HepG2 (cell line): ENCODE measurements around the gene OR52W1. TPM values are rescaled to one million over a fixed set of nuclear protein-coding genes. Genes with fewer than 3 reads are reported as not detected.

ENCODE experiments used
- ATAC-seq: fragments of 200-7000 bp; cut with Tn5 transposase; 3 replicates; pipeline ENCODE4 v1.9.1; 2020; ENCODE audit warnings: mild to moderate bottlenecking, moderate library complexity
- BruUV-seq: library from RNA; stranded (reverse); fragments of 400-500 nt; replicated peaks from 2 replicates; lab custom pipeline; 2021; lab: Mats Ljungman, UMichigan
- CTCF ChIA-PET: fragments of 300-600 bp; formaldehyde crosslinking; extraction: SDS; loops from one replicate; lab custom pipeline; 2021; ENCODE audit warnings: low total read pairs, inconsistent platforms, low intra/inter-chr PET ratio; lab: Yijun Ruan, JAX
- POLR2A ChIA-PET: fragments of 350-600 bp; sonication (Branson Sonifier 250); formaldehyde crosslinking; loops from one replicate; lab custom pipeline; 2020; ENCODE audit warnings: antibody characterized with exemption, inconsistent platforms; lab: Yijun Ruan, JAX
- DNase-seq: peaks from one replicate; pipeline ENCODE4 v3.0.0-alpha.2; 2015; ENCODE audit warnings: low spot score
- FAIRE-seq: peaks from 3 replicates; lab custom pipeline; 2011; peaks lifted over from hg19 to GRCh38; lab: Jason Lieb, UNC
- H2AFZ ChIP-seq: one replicate; pipeline ENCODE4 v1.6.1; 2011; ENCODE audit warnings: low read length, inconsistent platforms
- H3K27ac ChIP-seq: fragments of 300-600 bp; 3 replicates; pipeline ENCODE4 v1.8.0; 2011; ENCODE audit warnings: mixed run types, mild to moderate bottlenecking, mixed read lengths, low read length, inconsistent platforms; ENCODE audit not compliant: insufficient read depth; ENCODE audit errors: extremely low read length
- H3K27me3 ChIP-seq, 2 experiments: fragments of 200-600 bp in 1 of 2; 2 replicates in 1 of 2; 3 replicates in 1 of 2; pipeline versions ENCODE4 v1.6.0 to v1.8.0; 2011; ENCODE audit warnings: low read length in 2 of 2, mild to moderate bottlenecking in 2 of 2, moderate library complexity in 2 of 2, inconsistent platforms in 1 of 2; ENCODE audit not compliant: insufficient read depth in 2 of 2, control insufficient read depth in 1 of 2
- H3K36me3 ChIP-seq, 2 experiments: fragments of 200-600 bp in 1 of 2; replicated peaks in 1 of 2; 2 replicates in 1 of 2; 3 replicates in 1 of 2; pipeline versions ENCODE4 v1.5.1 to v1.8.0; 2011; ENCODE audit warnings: low read length in 2 of 2, inconsistent platforms in 1 of 2; ENCODE audit not compliant: insufficient read depth in 2 of 2, control insufficient read depth in 1 of 2
- H3K4me1 ChIP-seq: 2 replicates; pipeline ENCODE4 v1.5.1; 2012; ENCODE audit warnings: low read length, inconsistent platforms; ENCODE audit not compliant: insufficient read depth
- H3K4me2 ChIP-seq: 2 replicates; pipeline ENCODE4 v1.6.0; 2011; ENCODE audit warnings: low read depth, low read length, inconsistent platforms
- H3K4me3 ChIP-seq, 3 experiments: fragments of 200-600 bp in 1 of 3; sonication (generic), shearing (Covaris generic) in 1 of 3; replicated peaks in 1 of 3; 2 replicates each; pipeline ENCODE4 v1.5.1; 2011 to 2016; ENCODE audit warnings: low read length in 3 of 3, inconsistent platforms in 2 of 3, low read depth in 2 of 3, mild to moderate bottlenecking in 2 of 3, control low read depth in 1 of 3, mixed read lengths in 1 of 3; ENCODE audit not compliant: insufficient read depth in 1 of 3
- H3K79me2 ChIP-seq: one replicate; pipeline ENCODE4 v1.6.1; 2011; ENCODE audit warnings: low read length, inconsistent platforms; ENCODE audit not compliant: insufficient read depth
- H3K9ac ChIP-seq: 2 replicates; pipeline ENCODE4 v1.6.0; 2011; ENCODE audit warnings: mild to moderate bottlenecking, low read depth, low read length, inconsistent platforms; ENCODE audit not compliant: insufficient read depth
- H3K9me3 ChIP-seq: 2 replicates; pipeline ENCODE4 v1.5.1; 2012; ENCODE audit warnings: mild to moderate bottlenecking, low read length
- H4K20me1 ChIP-seq: 2 replicates; pipeline ENCODE4 v1.6.0; 2011; ENCODE audit warnings: inconsistent platforms, mild to moderate bottlenecking, low read length, moderate library complexity; ENCODE audit not compliant: insufficient read depth
- ARID2 ChIP-seq: sonication (generic); formaldehyde crosslinking; IDR thresholded peaks from 2 replicates; pipeline ENCODE4 v1.8.1; 2022; ENCODE audit warnings: mild to moderate bottlenecking, missing genetic modification reagents, borderline replicate concordance
- ARNTL ChIP-seq: sonication (generic); formaldehyde crosslinking; IDR thresholded peaks from 2 replicates; pipeline ENCODE4 v1.4.0; 2020; ENCODE audit warnings: mild to moderate bottlenecking, missing genetic modification reagents
- GATA4 ChIP-seq: sonication (generic); IDR thresholded peaks from 2 replicates; pipeline ENCODE4 v1.6.1; 2016; ENCODE audit warnings: antibody characterized with exemption, low read depth, borderline replicate concordance
- GATAD1 ChIP-seq: IDR thresholded peaks from 2 replicates; pipeline ENCODE4 v1.6.1; 2016; ENCODE audit warnings: missing genetic modification reagents, missing compliant biosample characterization
- IRX3 ChIP-seq: sonication (generic); formaldehyde crosslinking; IDR thresholded peaks from 2 replicates; pipeline ENCODE4 v1.8.1; 2023; ENCODE audit warnings: mild to moderate bottlenecking, low read depth, missing genetic modification reagents, borderline replicate concordance
- JARID2 ChIP-seq: sonication (generic); formaldehyde crosslinking; IDR thresholded peaks from 2 replicates; pipeline ENCODE4 v1.8.1; 2023; ENCODE audit warnings: missing genetic modification reagents, inconsistent platforms; ENCODE audit not compliant: insufficient replicate concordance
- MAFF ChIP-seq: IDR thresholded peaks from 2 replicates; pipeline ENCODE4 v1.6.1; 2011; ENCODE audit warnings: low read depth, low read length, improper control_type of control experiment
- NFYC ChIP-seq: IDR thresholded peaks from 2 replicates; pipeline ENCODE4 v1.6.1; 2016; ENCODE audit warnings: missing genetic modification reagents, missing compliant biosample characterization
- STAT6 ChIP-seq: sonication (generic); formaldehyde crosslinking; IDR thresholded peaks from 2 replicates; pipeline ENCODE4 v1.4.0; 2020; ENCODE audit warnings: missing genetic modification reagents, mild to moderate bottlenecking, borderline replicate concordance
- TOE1 ChIP-seq: sonication (generic); formaldehyde crosslinking; IDR thresholded peaks from 2 replicates; pipeline ENCODE4 v1.4.0; 2020; ENCODE audit warnings: mild to moderate bottlenecking, missing genetic modification reagents
- ZFAT ChIP-seq: sonication (generic); formaldehyde crosslinking; conservative IDR thresholded peaks from 2 replicates; pipeline ENCODE4 v1.8.1; 2023; ENCODE audit warnings: missing genetic modification reagents, inconsistent platforms
- ZMYM2 ChIP-seq: sonication (generic); formaldehyde crosslinking; IDR thresholded peaks from 2 replicates; pipeline ENCODE4 v1.8.0; 2022; ENCODE audit warnings: mild to moderate bottlenecking, missing genetic modification reagents
- ZNF546 ChIP-seq: sonication (generic); formaldehyde crosslinking; conservative IDR thresholded peaks from 2 replicates; pipeline ENCODE4 v1.8.1; 2023; ENCODE audit warnings: mild to moderate bottlenecking, missing genetic modification reagents
- ZNF569 ChIP-seq: sonication (generic); formaldehyde crosslinking; IDR thresholded peaks from 2 replicates; pipeline ENCODE4 v1.5.0; 2020; ENCODE audit warnings: mild to moderate bottlenecking, missing genetic modification reagents, moderate library complexity, borderline replicate concordance
- WGBS: methylation state at CpG from one replicate; pipeline ENCODE4 v1.1.6; 2017; ENCODE audit warnings: low lambda C conversion rate; 5-methylcytosine and 5-hydroxymethylcytosine counted together
- in situ Hi-C: cut with HindIII; loops from 2 replicates; pipeline ENCODE4 v1.10.0; 2017; ENCODE audit warnings: low pct_unique_long_range_greater_than_20kb; ENCODE audit not compliant: extremely low pct_ligation_motif_present
- intact Hi-C: fragments of 100-400 bp; cut with micrococcal nuclease; formaldehyde crosslinking; loops from one replicate; pipeline ENCODE4 v1.10.0; 2022; ENCODE audit not compliant: unreplicated experiment
- polyA plus RNA-seq, 8 experiments: library from polyadenylated mRNA; depleted of rRNA in 3 of 8; stranded (reverse) in 7 of 8; unstranded in 1 of 8; fragments of >200 nt; fragmentation: Illumina TruSeq in 4 of 8; extraction: Trizol in 4 of 8; gene quantifications; 2 replicates each; pipeline versions ENCODE4 v1.2.1 to v1.2.3, GENCODE V29; 2011 to 2016; ENCODE audit warnings: low read depth in 4 of 8, missing spikeins in 1 of 8, mixed read lengths in 1 of 8; ENCODE audit not compliant: insufficient read depth in 1 of 8
- total RNA-seq, 5 experiments: library from RNA; depleted of rRNA; stranded (reverse); fragments of >200 nt; fragmentation: Illumina TruSeq; extraction: Trizol; gene quantifications; 2 replicates each; pipeline ENCODE4 v1.2.3, GENCODE V29; 2016; ENCODE audit warnings: low read depth in 1 of 5
- TF ChIP-seq, protein P1 (sequence below): sonication (generic); formaldehyde crosslinking; IDR thresholded peaks from 2 replicates; pipeline ENCODE4 v1.8.0; 2022; ENCODE audit warnings: mild to moderate bottlenecking, missing genetic modification reagents, moderate library complexity
- TF ChIP-seq, protein P2 (sequence below): sonication (generic); formaldehyde crosslinking; IDR thresholded peaks from 2 replicates; pipeline ENCODE4 v1.8.1; 2023; ENCODE audit warnings: mild to moderate bottlenecking, missing genetic modification reagents
- TF ChIP-seq, protein P3 (sequence below): sonication (generic); formaldehyde crosslinking; IDR thresholded peaks from 2 replicates; pipeline ENCODE4 v1.8.1; 2023; ENCODE audit warnings: missing genetic modification reagents, inconsistent platforms, borderline replicate concordance

OR52W1 gene
- total and polyA plus RNA-seq, 2 of the 13 experiments (the other 11 are each of a cell fraction or from before 2014, with no cell fraction given), result not detected

DNA sequence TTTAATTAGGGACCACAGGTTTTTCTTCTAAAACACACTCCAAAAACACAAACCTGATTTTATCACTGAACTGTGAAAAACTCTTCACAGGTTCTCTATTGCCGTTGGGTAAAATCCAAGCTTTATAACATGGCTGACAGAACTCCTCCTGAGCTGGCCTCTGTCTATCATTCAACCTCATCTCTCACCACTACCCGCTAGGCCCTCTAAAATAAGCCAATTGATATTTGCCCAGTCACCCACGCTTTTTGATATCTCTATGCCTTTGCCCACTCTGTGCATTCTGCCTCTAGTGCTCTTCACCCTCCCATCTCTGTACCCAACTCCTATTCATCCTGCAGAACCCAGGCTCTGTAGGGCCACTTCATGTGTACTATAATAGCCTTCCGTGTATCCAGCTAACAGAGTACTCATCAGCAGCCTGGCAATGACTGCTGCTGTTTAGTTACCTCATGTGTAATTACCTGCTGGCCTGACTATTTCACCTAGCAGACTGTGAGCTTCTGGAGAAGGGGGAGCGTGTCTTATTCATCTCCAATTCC, 38.8 kb downstream of the OR52W1 start (continued):
- TF ChIP-seq ARNTL (CRISPR knock-in tag), result no peak
- TF ChIP-seq TOE1 (CRISPR knock-in tag), result no peak
- no peak for TF ChIP-seq STAT6 (CRISPR knock-in tag)
- TF ChIP-seq MAFF, result no peak
- TF ChIP-seq IRX3 (CRISPR knock-in tag), result no peak
- TF ChIP-seq GATAD1, result no peak
- TF ChIP-seq JARID2 (CRISPR knock-in tag), result no peak
- no peak for TF ChIP-seq ZNF546 (CRISPR knock-in tag)

GRCh38 chr11:6238902-6239301, 39.9 kb downstream of the OR52W1 start, which contains the start of gene CNGA4:
CNGA4 (plus strand) TSS chr11:6239089; CDS start chr11:6239207, 118 bp downstream.
- Histone ChIP-seq H3K27me3 (peaks cover 2 to 16% of the 10 kb centered on the region in 2 experiments; a peak in 1 of 5 replicates), H3K9me3 (no peaks in the 10 kb centered on the region), H3K36me3 (no peaks in the 10 kb centered on the region), H4K20me1 (no peaks in the 10 kb centered on the region), H3K4me2 (no peak within 1 kb of the TSS), H2AFZ (no peak within 1 kb of the TSS), H3K4me1 (peaks cover under 1% of the 10 kb centered on the region; the same call in 1 of the 2 replicates), H3K79me2 (peaks cover 4% of the 10 kb centered on the region), H3K4me3 (no peak within 1 kb of the TSS), H3K9ac (no peak within 1 kb of the TSS), H3K27ac (no peak within 1 kb of the TSS)
- WGBS, result no CpG with 5 or more reads among the region's 1 CpG
- ChIA-PET POLR2A (no interaction called here), CTCF (no interaction called here)
- DNase-seq, result no peak
- ATAC-seq, result no peak
- in situ Hi-C loops, result no loop called here
- FAIRE-seq, result no peak
- BruUV-seq, result no TSS peak
- intact Hi-C loops, result loop anchor here (10.0 kb wide), 1 partner anchor 246 kb away; the partner anchor contains the start of genes ARFIP2 and TIMM10B
- no peak for TF ChIP-seq ZFAT
- no peak for TF ChIP-seq ZMYM2 (CRISPR knock-in tag)
- TF ChIP-seq, protein P1, sequence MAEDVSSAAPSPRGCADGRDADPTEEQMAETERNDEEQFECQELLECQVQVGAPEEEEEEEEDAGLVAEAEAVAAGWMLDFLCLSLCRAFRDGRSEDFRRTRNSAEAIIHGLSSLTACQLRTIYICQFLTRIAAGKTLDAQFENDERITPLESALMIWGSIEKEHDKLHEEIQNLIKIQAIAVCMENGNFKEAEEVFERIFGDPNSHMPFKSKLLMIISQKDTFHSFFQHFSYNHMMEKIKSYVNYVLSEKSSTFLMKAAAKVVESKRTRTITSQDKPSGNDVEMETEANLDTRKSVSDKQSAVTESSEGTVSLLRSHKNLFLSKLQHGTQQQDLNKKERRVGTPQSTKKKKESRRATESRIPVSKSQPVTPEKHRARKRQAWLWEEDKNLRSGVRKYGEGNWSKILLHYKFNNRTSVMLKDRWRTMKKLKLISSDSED, result no peak
- TF ChIP-seq NFYC (CRISPR knock-in tag), result no peak
- no peak for TF ChIP-seq GATA4
- TF ChIP-seq, protein P2, sequence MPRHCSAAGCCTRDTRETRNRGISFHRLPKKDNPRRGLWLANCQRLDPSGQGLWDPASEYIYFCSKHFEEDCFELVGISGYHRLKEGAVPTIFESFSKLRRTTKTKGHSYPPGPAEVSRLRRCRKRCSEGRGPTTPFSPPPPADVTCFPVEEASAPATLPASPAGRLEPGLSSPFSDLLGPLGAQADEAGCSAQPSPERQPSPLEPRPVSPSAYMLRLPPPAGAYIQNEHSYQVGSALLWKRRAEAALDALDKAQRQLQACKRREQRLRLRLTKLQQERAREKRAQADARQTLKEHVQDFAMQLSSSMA, result no peak
- TF ChIP-seq, protein P3, sequence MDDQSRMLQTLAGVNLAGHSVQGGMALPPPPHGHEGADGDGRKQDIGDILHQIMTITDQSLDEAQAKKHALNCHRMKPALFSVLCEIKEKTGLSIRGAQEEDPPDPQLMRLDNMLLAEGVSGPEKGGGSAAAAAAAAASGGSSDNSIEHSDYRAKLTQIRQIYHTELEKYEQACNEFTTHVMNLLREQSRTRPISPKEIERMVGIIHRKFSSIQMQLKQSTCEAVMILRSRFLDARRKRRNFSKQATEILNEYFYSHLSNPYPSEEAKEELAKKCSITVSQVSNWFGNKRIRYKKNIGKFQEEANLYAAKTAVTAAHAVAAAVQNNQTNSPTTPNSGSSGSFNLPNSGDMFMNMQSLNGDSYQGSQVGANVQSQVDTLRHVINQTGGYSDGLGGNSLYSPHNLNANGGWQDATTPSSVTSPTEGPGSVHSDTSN, result no peak
- TF ChIP-seq ARID2 (CRISPR knock-in tag), result no peak
- no peak for TF ChIP-seq ZNF569
